Esophagus squamous epithelium (tissue), 5 donors: ENCODE results near the gene CDHR3. TPM values are rescaled to one million over a fixed set of nuclear protein-coding genes. Genes with fewer than 3 reads are reported as not detected.

Experiments used
- DNase-seq: peaks from one replicate; lab custom pipeline; 2025; lab: John Stamatoyannopoulos, UW
- H3K27ac ChIP-seq, 4 donors: fragments of 200-600 bp; sonication (generic); one replicate each; pipeline ENCODE4 v1.5.1; 2016 to 2019; ENCODE audit warnings: mild to moderate bottlenecking in 1 of 4
- H3K27me3 ChIP-seq, 4 donors: fragments of 200-600 bp; sonication (generic); 1 replicate in 3 of 4; 2 replicates in 1 of 4; pipeline versions ENCODE4 v1.5.1 to v1.6.0; 2017 to 2021; ENCODE audit warnings: antibody characterized with exemption in 1 of 4
- H3K36me3 ChIP-seq, 3 donors: fragments of 200-600 bp; sonication (generic); one replicate each; pipeline ENCODE4 v1.5.1; 2016 to 2019
- H3K4me1 ChIP-seq, 3 donors: fragments of 200-600 bp; sonication (generic); one replicate each; pipeline ENCODE4 v1.5.1; 2017 to 2019
- H3K4me3 ChIP-seq, 4 donors: fragments of 200-600 bp; sonication (generic); 1 replicate in 3 of 4; 2 replicates in 1 of 4; pipeline ENCODE4 v1.5.1; 2016 to 2019; ENCODE audit warnings: mild to moderate bottlenecking in 2 of 4, moderate library complexity in 1 of 4
- H3K9me3 ChIP-seq, 3 donors: fragments of 200-600 bp; sonication (generic); one replicate each; pipeline ENCODE4 v1.5.1; 2016 to 2019
- CTCF ChIP-seq, 6 experiments: fragments of 450-650 bp in 4 of 6; fragments of 200-600 bp in 2 of 6; sonication (generic) in 2 of 6; IDR thresholded peaks; one replicate each; pipeline ENCODE4 v1.5.1; 2016 to 2019; ENCODE audit warnings: antibody characterized with exemption in 6 of 6, mild to moderate bottlenecking in 4 of 6, moderate library complexity in 4 of 6
- POLR2A ChIP-seq, 4 donors: fragments of 450-650 bp; IDR thresholded peaks; one replicate each; pipeline ENCODE4 v1.6.1; 2017; ENCODE audit warnings: antibody characterized with exemption in 4 of 4, mild to moderate bottlenecking in 4 of 4, moderate library complexity in 3 of 4
- WGBS, 2 donors: methylation state at CpG; one replicate each; pipeline ENCODE4 v1.1.5; 2018; 5-methylcytosine and 5-hydroxymethylcytosine counted together
- intact Hi-C: fragments of 100-400 bp; cut with DNase I; formaldehyde crosslinking; loops from one replicate; pipeline ENCODE4 v1.15.0; 2022
- total RNA-seq, 4 donors: library from RNA; depleted of rRNA; stranded (reverse); fragments of >200 nt; gene quantifications; one replicate each; pipeline ENCODE4 v1.1.0, GENCODE V29; 2016
- donor health status: DM: yes; HTN: yes; CAD: no.

Gene CDHR3
- total RNA-seq, 4 donors from 2014 or later, result 0.32 to 2.5 (median 1.9) TPM

- H3K27me3 ChIP-seq, result no peaks in the 10 kb centered on the region
- no peak overlapping the region for H3K27ac ChIP-seq
- DNase-seq, result no peak
- intact Hi-C loops, result no loop called here
- TF ChIP-seq POLR2A (IDR thresholded peaks at IDR 0.05) (no peak), CTCF (IDR thresholded peaks at IDR 0.05) (no peak)
- peaks cover 0 to 8% (median 0%) of the 10 kb centered on the region in 3 donors for H3K4me1 ChIP-seq
- WGBS, 2 donors, result 62 to 72% methylated on average over 7 to 9 of the region's 11 CpGs
- H3K9me3 ChIP-seq, result no peaks in the 10 kb centered on the region
- H3K4me3 ChIP-seq, result no peak overlapping the region
- no peaks in the 10 kb centered on the region for H3K36me3 ChIP-seq
Measured at GRCh38 chr7:106021151-106022067, 58.3 kb downstream of the CDHR3 start.

GRCh38 chr7:106022193-106022821 lies 59.2 kb downstream of the CDHR3 start:
- Histone ChIP-seq H3K9me3 (no peaks in the 10 kb centered on the region), H3K4me1 (peaks cover 0 to 8% (median 0%) of the 10 kb centered on the region in 3 donors), H3K27me3 (no peaks in the 10 kb centered on the region), H3K36me3 (no peaks in the 10 kb centered on the region), H3K4me3 (no peak overlapping the region), H3K27ac (no peak overlapping the region)
- TF ChIP-seq POLR2A (IDR thresholded peaks at IDR 0.05) (no peak), CTCF (IDR thresholded peaks at IDR 0.05) (no peak)
- 74 to 95% methylated on average over 4 to 5 of the region's 8 CpGs for WGBS, 2 donors
- intact Hi-C loops, result no loop called here
- no peak for DNase-seq

- no peak overlapping the region for H3K4me3 ChIP-seq
- no peaks in the 10 kb centered on the region for H3K27me3 ChIP-seq
- no peaks in the 10 kb centered on the region for H3K36me3 ChIP-seq
- H3K27ac ChIP-seq, result no peak overlapping the region
- intact Hi-C loops, result no loop called here
- TF ChIP-seq POLR2A (IDR thresholded peaks at IDR 0.05) (no peak), CTCF (IDR thresholded peaks at IDR 0.05) (no peak)
- WGBS, 2 donors, result 75 to 79% methylated on average over 6 of the region's 6 CpGs
- no peak for DNase-seq
- no peaks in the 10 kb centered on the region for H3K9me3 ChIP-seq
- peaks cover 0 to 8% (median 0%) of the 10 kb centered on the region in 3 donors for H3K4me1 ChIP-seq
Measured at GRCh38 chr7:106023369-106024322, 60.6 kb downstream of the CDHR3 start.

GRCh38 chr7:106026101-106026500 lies 63.0 kb downstream of the CDHR3 start:
- no peak overlapping the region for H3K27ac ChIP-seq
- peaks cover 0 to 9% (median 0%) of the 10 kb centered on the region in 3 donors for H3K4me1 ChIP-seq
- no peak overlapping the region for H3K4me3 ChIP-seq
- no peaks in the 10 kb centered on the region for H3K9me3 ChIP-seq
- H3K36me3 ChIP-seq, result no peaks in the 10 kb centered on the region
- WGBS, 2 donors, result 67 to 76% methylated on average over 2 of the region's 2 CpGs
- TF ChIP-seq POLR2A (IDR thresholded peaks at IDR 0.05) (no peak), CTCF (IDR thresholded peaks at IDR 0.05) (no peak)
- DNase-seq, result no peak
- H3K27me3 ChIP-seq, result no peaks in the 10 kb centered on the region
- intact Hi-C loops, result no loop called here
